SU-DHL-6 (cell line): ENCODE results near the gene KMT2B.

Source experiments
- EZH2phosphoT487 ChIP-seq: fragments of 200-600 bp; sonication (generic), shearing (Covaris generic); conservative IDR thresholded peaks from 2 replicates; pipeline ENCODE4 v1.6.1; 2018; ENCODE audit warnings: mild to moderate bottlenecking, antibody characterized with exemption, low read length, moderate library complexity, mixed read lengths
- TF ChIP-seq, protein P1 (sequence below): fragments of 200-600 bp; sonication (generic); IDR thresholded peaks from one replicate; pipeline ENCODE4 v1.5.1; 2017; ENCODE audit warnings: antibody characterized with exemption, mild to moderate bottlenecking, low read length, moderate library complexity; ENCODE audit not compliant: insufficient read depth, poor library complexity, severe bottlenecking

DNA sequence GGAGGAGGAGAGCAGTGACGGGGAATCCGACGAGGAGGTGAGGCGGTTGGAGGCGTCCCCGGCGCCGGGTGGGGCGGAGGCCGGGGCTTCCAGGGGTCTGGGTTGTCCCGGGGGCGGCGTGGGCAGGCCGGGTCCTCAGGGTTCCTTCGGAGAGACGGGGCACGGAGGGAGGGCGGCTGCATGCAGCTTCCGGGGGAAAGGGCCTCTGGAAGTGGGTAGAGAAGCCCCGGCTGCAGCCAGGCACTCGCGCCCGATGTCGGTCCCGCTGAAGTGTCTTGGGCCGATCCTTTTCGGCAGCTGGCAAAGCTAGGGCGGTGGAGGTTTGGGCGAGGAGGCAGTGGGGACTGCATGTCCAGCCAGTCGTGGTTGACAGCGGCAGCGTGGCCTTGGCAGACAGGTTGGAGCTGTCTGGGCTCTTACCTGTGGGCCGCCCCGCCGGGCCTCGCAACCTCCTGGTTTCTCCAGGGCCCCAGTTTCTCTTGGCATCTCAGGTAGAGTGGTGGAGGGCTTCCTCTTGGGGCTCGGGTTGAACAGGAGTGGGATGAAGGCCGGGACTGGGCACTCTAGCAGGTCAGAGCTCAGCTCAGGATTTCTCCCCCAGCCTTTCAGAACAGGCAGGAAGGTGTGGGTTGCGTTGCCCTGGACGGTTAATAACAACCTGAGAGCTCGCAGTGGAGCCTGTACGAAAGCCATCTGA lies 690 bp downstream of the KMT2B start:
- TF ChIP-seq, protein P1, sequence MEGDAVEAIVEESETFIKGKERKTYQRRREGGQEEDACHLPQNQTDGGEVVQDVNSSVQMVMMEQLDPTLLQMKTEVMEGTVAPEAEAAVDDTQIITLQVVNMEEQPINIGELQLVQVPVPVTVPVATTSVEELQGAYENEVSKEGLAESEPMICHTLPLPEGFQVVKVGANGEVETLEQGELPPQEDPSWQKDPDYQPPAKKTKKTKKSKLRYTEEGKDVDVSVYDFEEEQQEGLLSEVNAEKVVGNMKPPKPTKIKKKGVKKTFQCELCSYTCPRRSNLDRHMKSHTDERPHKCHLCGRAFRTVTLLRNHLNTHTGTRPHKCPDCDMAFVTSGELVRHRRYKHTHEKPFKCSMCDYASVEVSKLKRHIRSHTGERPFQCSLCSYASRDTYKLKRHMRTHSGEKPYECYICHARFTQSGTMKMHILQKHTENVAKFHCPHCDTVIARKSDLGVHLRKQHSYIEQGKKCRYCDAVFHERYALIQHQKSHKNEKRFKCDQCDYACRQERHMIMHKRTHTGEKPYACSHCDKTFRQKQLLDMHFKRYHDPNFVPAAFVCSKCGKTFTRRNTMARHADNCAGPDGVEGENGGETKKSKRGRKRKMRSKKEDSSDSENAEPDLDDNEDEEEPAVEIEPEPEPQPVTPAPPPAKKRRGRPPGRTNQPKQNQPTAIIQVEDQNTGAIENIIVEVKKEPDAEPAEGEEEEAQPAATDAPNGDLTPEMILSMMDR: no peak
- no peak for TF ChIP-seq EZH2phosphoT487
